ENCODE results near the gene SCAF4.
A peak's percentile ranks its signal among the peaks of the same experiment; 100 is the strongest.
"Not testable (repeated sequence)": the region's sequence is repeated elsewhere in the genome, so short reads cannot be mapped to it uniquely, and the experiment has no call there.

Gene SCAF4

GRCh38 chr21:31731857-31732596 lies at the start of gene SCAF4:
SCAF4 (minus strand) TSS chr21:31732118; CDS start chr21:31731692, 426 bp downstream.
- DNase-seq, result peak; percentile 83 to 88

GRCh38 chr21:31780944-31781343 lies 49.0 kb upstream of the SCAF4 start:
- peak in 1 of 2 experiments; percentile 67 for DNase-seq

- DNase-seq, result no peak
Measured at GRCh38 chr21:31778546-31778945, 46.6 kb upstream of the SCAF4 start.

- no peak for DNase-seq
Measured at GRCh38 chr21:31777857-31778256, 45.9 kb upstream of the SCAF4 start.

GRCh38 chr21:31774031-31774430 lies 42.1 kb upstream of the SCAF4 start:
- no peak for DNase-seq

GRCh38 chr21:31772674-31773555 lies 41.0 kb upstream of the SCAF4 start:
- DNase-seq, result peak in 1 of 2 experiments; percentile 15

- no peak for DNase-seq
Measured at GRCh38 chr21:31771685-31772084, 39.8 kb upstream of the SCAF4 start.

- DNase-seq, result no peak
Measured at GRCh38 chr21:31768710-31769109, 36.8 kb upstream of the SCAF4 start.

- DNase-seq, result no peak
Measured at GRCh38 chr21:31766899-31767298, 35.0 kb upstream of the SCAF4 start.

GRCh38 chr21:31765850-31766249 lies 33.9 kb upstream of the SCAF4 start:
- DNase-seq, result not testable (repeated sequence)

- no peak for DNase-seq
Measured at GRCh38 chr21:31760931-31761330, 29.0 kb upstream of the SCAF4 start.

GRCh38 chr21:31756787-31757186 lies 24.9 kb upstream of the SCAF4 start:
- no peak for DNase-seq

GRCh38 chr21:31755027-31755426 lies 23.1 kb upstream of the SCAF4 start:
- no peak for DNase-seq

GRCh38 chr21:31754708-31754960 lies 22.7 kb upstream of the SCAF4 start:
- no peak for DNase-seq

- no peak for DNase-seq
Measured at GRCh38 chr21:31753949-31754707, 22.2 kb upstream of the SCAF4 start.

GRCh38 chr21:31752967-31753366 lies 21.0 kb upstream of the SCAF4 start:
- no peak for DNase-seq

GRCh38 chr21:31752352-31752751 lies 20.4 kb upstream of the SCAF4 start:
- DNase-seq, result no peak

GRCh38 chr21:31750843-31751242 lies 18.9 kb upstream of the SCAF4 start:
- DNase-seq, result no peak

- no peak for DNase-seq
Measured at GRCh38 chr21:31744182-31744800, 12.4 kb upstream of the SCAF4 start.

GRCh38 chr21:31743712-31744111 lies 11.8 kb upstream of the SCAF4 start:
- DNase-seq, result no peak

- DNase-seq, result no peak
Measured at GRCh38 chr21:31741116-31741515, 9.2 kb upstream of the SCAF4 start.

- DNase-seq, result not testable (repeated sequence)
Measured at GRCh38 chr21:31737586-31738397, 5.9 kb upstream of the SCAF4 start.

Measured in NCI-H187 (cell line).